ENCODE measurements around the gene CCL28.

- no peak for TF ChIP-seq CTCF (conservative IDR thresholded peaks at IDR 0.05; ENCODE audit: low read depth, low read length)
- no peak for TF ChIP-seq EZH2 (IDR thresholded peaks at IDR 0.05; ENCODE audit: low read length, unreplicated experiment)
- no peak for TF ChIP-seq EZH2phosphoT487 (IDR thresholded peaks at IDR 0.05; ENCODE audit: borderline replicate concordance, low read length)
Measured at GRCh38 chr5:43415935-43416802, 4.0 kb upstream of the CCL28 start.

All from PC-3 (cell line).